Lower leg skin (tissue), 3 donors: ENCODE measurements around the gene CYGB.

Experiments used
- POLR2A ChIP-seq, 2 donors: fragments of 450-650 bp; IDR thresholded peaks; one replicate each; pipeline ENCODE4 v1.6.1; 2016 to 2017; ENCODE audit warnings: antibody characterized with exemption in 2 of 2, mild to moderate bottlenecking in 1 of 2, moderate library complexity in 1 of 2
- TF ChIP-seq, protein P1 (sequence below), 3 donors: fragments of 450-650 bp; IDR thresholded peaks; one replicate each; pipeline ENCODE4 v1.5.1; 2016; ENCODE audit warnings: antibody characterized with exemption in 3 of 3, mild to moderate bottlenecking in 3 of 3, moderate library complexity in 2 of 3

DNA sequence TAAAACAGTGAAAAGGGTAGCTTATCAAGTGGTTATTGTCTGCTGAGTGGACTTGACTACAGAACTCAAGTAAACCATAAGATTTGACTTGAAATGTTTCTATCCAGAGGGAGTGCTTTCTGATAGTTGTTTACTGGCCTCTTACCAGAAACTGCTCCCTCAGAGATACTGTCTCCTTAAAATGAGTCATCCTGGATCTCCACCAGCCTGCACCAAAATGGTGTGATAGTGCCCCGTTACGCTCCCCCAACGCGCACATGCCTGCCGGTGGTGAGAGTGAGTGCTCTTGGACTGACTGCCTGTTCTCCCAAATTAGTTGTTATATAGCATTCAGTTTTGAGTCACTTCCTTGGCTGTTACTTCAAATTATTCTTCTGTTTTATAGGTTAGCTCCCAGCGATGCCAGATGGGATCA lies 25.2 kb upstream of the CYGB start:
- TF ChIP-seq, protein P1, sequence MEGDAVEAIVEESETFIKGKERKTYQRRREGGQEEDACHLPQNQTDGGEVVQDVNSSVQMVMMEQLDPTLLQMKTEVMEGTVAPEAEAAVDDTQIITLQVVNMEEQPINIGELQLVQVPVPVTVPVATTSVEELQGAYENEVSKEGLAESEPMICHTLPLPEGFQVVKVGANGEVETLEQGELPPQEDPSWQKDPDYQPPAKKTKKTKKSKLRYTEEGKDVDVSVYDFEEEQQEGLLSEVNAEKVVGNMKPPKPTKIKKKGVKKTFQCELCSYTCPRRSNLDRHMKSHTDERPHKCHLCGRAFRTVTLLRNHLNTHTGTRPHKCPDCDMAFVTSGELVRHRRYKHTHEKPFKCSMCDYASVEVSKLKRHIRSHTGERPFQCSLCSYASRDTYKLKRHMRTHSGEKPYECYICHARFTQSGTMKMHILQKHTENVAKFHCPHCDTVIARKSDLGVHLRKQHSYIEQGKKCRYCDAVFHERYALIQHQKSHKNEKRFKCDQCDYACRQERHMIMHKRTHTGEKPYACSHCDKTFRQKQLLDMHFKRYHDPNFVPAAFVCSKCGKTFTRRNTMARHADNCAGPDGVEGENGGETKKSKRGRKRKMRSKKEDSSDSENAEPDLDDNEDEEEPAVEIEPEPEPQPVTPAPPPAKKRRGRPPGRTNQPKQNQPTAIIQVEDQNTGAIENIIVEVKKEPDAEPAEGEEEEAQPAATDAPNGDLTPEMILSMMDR (IDR thresholded peaks at IDR 0.05) = no peak
- TF ChIP-seq POLR2A (IDR thresholded peaks at IDR 0.05) = no peak
